DND-41 (cell line): ENCODE data around the gene STN1.

Source experiments
- EZH2 ChIP-seq: IDR thresholded peaks from 3 replicates; pipeline ENCODE4 v1.6.1; 2012; ENCODE audit warnings: borderline replicate concordance, low read depth, mild to moderate bottlenecking, moderate library complexity, low read length, inconsistent platforms; ENCODE audit not compliant: severe bottlenecking
- TF ChIP-seq, protein P1 (sequence below): IDR thresholded peaks from 2 replicates; pipeline ENCODE4 v1.5.1; 2012; ENCODE audit warnings: borderline replicate concordance, low read length, moderate library complexity, mild to moderate bottlenecking; ENCODE audit not compliant: poor library complexity, severe bottlenecking; ENCODE audit errors: extremely low read depth

DNA sequence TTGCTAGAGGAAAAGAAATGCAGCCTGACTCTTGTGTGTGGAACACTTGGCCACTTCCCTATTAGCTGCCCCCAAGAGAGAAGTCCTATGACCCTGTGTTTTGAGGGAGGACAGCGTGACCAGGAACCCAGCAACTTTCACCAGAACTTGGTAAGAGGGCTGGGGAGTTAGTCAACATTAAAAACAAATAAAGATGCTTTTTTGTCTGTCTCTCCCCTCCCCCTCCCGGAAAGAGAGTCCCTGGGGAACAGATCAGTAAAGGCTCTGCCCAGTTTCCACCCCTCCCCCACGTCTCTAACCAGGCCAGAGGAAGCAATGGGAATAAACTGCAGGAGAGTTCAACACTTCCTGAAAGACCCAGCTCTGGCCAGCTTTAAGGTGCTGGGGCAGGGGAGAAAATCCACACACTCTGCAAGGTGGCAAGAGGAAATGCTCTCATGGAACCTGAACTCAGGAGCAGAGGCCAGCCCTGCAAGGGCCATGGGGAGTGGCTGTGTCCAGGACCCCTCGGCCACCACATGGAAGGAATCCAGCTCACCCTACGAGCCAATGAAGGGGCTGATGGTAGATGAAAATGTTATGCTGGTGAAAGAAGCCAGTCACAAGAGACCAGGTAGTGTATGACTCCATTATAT is 84.1 kb downstream of the STN1 start:
- TF ChIP-seq, protein P1, sequence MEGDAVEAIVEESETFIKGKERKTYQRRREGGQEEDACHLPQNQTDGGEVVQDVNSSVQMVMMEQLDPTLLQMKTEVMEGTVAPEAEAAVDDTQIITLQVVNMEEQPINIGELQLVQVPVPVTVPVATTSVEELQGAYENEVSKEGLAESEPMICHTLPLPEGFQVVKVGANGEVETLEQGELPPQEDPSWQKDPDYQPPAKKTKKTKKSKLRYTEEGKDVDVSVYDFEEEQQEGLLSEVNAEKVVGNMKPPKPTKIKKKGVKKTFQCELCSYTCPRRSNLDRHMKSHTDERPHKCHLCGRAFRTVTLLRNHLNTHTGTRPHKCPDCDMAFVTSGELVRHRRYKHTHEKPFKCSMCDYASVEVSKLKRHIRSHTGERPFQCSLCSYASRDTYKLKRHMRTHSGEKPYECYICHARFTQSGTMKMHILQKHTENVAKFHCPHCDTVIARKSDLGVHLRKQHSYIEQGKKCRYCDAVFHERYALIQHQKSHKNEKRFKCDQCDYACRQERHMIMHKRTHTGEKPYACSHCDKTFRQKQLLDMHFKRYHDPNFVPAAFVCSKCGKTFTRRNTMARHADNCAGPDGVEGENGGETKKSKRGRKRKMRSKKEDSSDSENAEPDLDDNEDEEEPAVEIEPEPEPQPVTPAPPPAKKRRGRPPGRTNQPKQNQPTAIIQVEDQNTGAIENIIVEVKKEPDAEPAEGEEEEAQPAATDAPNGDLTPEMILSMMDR: no peak
- TF ChIP-seq EZH2: no peak
